Muscle layer of duodenum (tissue), 2 donors: ENCODE measurements around the gene LDLRAD4.

Experiments used
- H3K27ac ChIP-seq: one replicate; pipeline ENCODE4 v1.7.0; 2013; ENCODE audit warnings: mild to moderate bottlenecking, low read length
- H3K27me3 ChIP-seq: one replicate; pipeline ENCODE4 v1.7.0; 2013; ENCODE audit warnings: low read depth, mild to moderate bottlenecking, control low read depth, low read length
- H3K36me3 ChIP-seq, 2 donors: one replicate each; pipeline ENCODE4 v1.7.0; 2013; ENCODE audit warnings: low read length in 2 of 2, control low read depth in 1 of 2, mild to moderate bottlenecking in 1 of 2; ENCODE audit not compliant: insufficient read depth in 2 of 2, control insufficient read depth in 1 of 2
- H3K4me1 ChIP-seq, 2 donors: one replicate each; pipeline ENCODE4 v1.7.0; 2013; ENCODE audit warnings: low read length in 2 of 2, mild to moderate bottlenecking in 2 of 2, control low read depth in 1 of 2, moderate library complexity in 1 of 2; ENCODE audit not compliant: insufficient read depth in 2 of 2, control insufficient read depth in 1 of 2
- H3K4me3 ChIP-seq, 2 donors: one replicate each; pipeline ENCODE4 v1.7.0; 2013; ENCODE audit warnings: low read length in 2 of 2, low read depth in 1 of 2, mild to moderate bottlenecking in 1 of 2
- H3K9me3 ChIP-seq, 2 donors: one replicate each; pipeline ENCODE4 v1.7.0; 2013; ENCODE audit warnings: low read length in 2 of 2, control low read depth in 1 of 2, mild to moderate bottlenecking in 1 of 2; ENCODE audit not compliant: control insufficient read depth in 1 of 2
- donor health status: healthy.

LDLRAD4 gene

GRCh38 chr18:13232086-13232917 lies 13.7 kb downstream of the LDLRAD4 start:
- Histone ChIP-seq H3K4me3 (no peak overlapping the region), H3K27me3 (no peaks in the 10 kb centered on the region), H3K27ac (no peak overlapping the region)

GRCh38 chr18:13232971-13233786 lies 14.6 kb downstream of the LDLRAD4 start:
- Histone ChIP-seq H3K27me3 (no peaks in the 10 kb centered on the region), H3K9me3 (no peaks in the 10 kb centered on the region), H3K27ac (no peak overlapping the region), H3K4me1 (peaks cover 0 to 16% of the 10 kb centered on the region in 2 donors), H3K36me3 (no peaks in the 10 kb centered on the region), H3K4me3 (no peak overlapping the region)

More at GRCh38 chr18:13232086-13232917, 13.7 kb downstream of the LDLRAD4 start:
- H3K9me3 ChIP-seq = no peaks in the 10 kb centered on the region
- no peaks in the 10 kb centered on the region for H3K36me3 ChIP-seq
- H3K4me1 ChIP-seq = peaks cover 0 to 16% of the 10 kb centered on the region in 2 donors

GRCh38 chr18:13233787-13234783 lies 15.5 kb downstream of the LDLRAD4 start:
- Histone ChIP-seq H3K36me3 (no peaks in the 10 kb centered on the region), H3K27me3 (no peaks in the 10 kb centered on the region), H3K4me1 (peaks cover 0 to 16% of the 10 kb centered on the region in 2 donors), H3K4me3 (no peak overlapping the region), H3K9me3 (no peaks in the 10 kb centered on the region), H3K27ac (no peak overlapping the region)

GRCh38 chr18:13235421-13235831 lies 16.9 kb downstream of the LDLRAD4 start:
- no peak overlapping the region for H3K4me3 ChIP-seq
- peaks cover 0 to 16% of the 10 kb centered on the region in 2 donors for H3K4me1 ChIP-seq
- H3K9me3 ChIP-seq = no peaks in the 10 kb centered on the region
- H3K27ac ChIP-seq = no peak overlapping the region
- no peaks in the 10 kb centered on the region for H3K36me3 ChIP-seq
- no peaks in the 10 kb centered on the region for H3K27me3 ChIP-seq

GRCh38 chr18:13235981-13236380 lies 17.4 kb downstream of the LDLRAD4 start:
- Histone ChIP-seq H3K9me3 (no peaks in the 10 kb centered on the region), H3K4me3 (no peak overlapping the region)

GRCh38 chr18:13236411-13236810 lies 17.9 kb downstream of the LDLRAD4 start:
- no peaks in the 10 kb centered on the region for H3K36me3 ChIP-seq
- no peaks in the 10 kb centered on the region for H3K9me3 ChIP-seq
- H3K27ac ChIP-seq = no peak overlapping the region
- H3K27me3 ChIP-seq = no peaks in the 10 kb centered on the region
- no peak overlapping the region for H3K4me3 ChIP-seq
- peaks cover 0 to 16% of the 10 kb centered on the region in 2 donors for H3K4me1 ChIP-seq

More at GRCh38 chr18:13235981-13236380, 17.4 kb downstream of the LDLRAD4 start:
- Histone ChIP-seq H3K4me1 (peaks cover 0 to 16% of the 10 kb centered on the region in 2 donors), H3K27me3 (no peaks in the 10 kb centered on the region), H3K36me3 (no peaks in the 10 kb centered on the region), H3K27ac (no peak overlapping the region)

GRCh38 chr18:13237073-13237472 lies 18.5 kb downstream of the LDLRAD4 start:
- peaks cover 0 to 16% of the 10 kb centered on the region in 2 donors for H3K4me1 ChIP-seq
- H3K36me3 ChIP-seq = no peaks in the 10 kb centered on the region
- H3K27me3 ChIP-seq = no peaks in the 10 kb centered on the region
- no peak overlapping the region for H3K27ac ChIP-seq
- no peaks in the 10 kb centered on the region for H3K9me3 ChIP-seq
- no peak overlapping the region for H3K4me3 ChIP-seq

- H3K27me3 ChIP-seq = no peaks in the 10 kb centered on the region
- H3K36me3 ChIP-seq = no peaks in the 10 kb centered on the region
- no peak overlapping the region for H3K27ac ChIP-seq
- no peak overlapping the region for H3K4me3 ChIP-seq
- peaks cover 0 to 16% of the 10 kb centered on the region in 2 donors for H3K4me1 ChIP-seq
- no peaks in the 10 kb centered on the region for H3K9me3 ChIP-seq
These were observed 19.1 kb downstream of the LDLRAD4 start for GRCh38 chr18:13237641-13238040.

- Histone ChIP-seq H3K27me3 (no peaks in the 10 kb centered on the region), H3K9me3 (no peaks in the 10 kb centered on the region), H3K36me3 (no peaks in the 10 kb centered on the region), H3K4me3 (no peak overlapping the region), H3K4me1 (peaks cover 0 to 16% of the 10 kb centered on the region in 2 donors), H3K27ac (no peak overlapping the region)
These were observed 20.8 kb downstream of the LDLRAD4 start for GRCh38 chr18:13239171-13239956.

GRCh38 chr18:13240060-13240725 lies 21.6 kb downstream of the LDLRAD4 start:
- Histone ChIP-seq H3K27me3 (no peaks in the 10 kb centered on the region), H3K4me1 (peaks cover 0 to 15% of the 10 kb centered on the region in 2 donors), H3K9me3 (no peaks in the 10 kb centered on the region), H3K4me3 (no peak overlapping the region), H3K36me3 (no peaks in the 10 kb centered on the region), H3K27ac (no peak overlapping the region)
